ENCODE results near the gene SLC6A13.

DNA sequence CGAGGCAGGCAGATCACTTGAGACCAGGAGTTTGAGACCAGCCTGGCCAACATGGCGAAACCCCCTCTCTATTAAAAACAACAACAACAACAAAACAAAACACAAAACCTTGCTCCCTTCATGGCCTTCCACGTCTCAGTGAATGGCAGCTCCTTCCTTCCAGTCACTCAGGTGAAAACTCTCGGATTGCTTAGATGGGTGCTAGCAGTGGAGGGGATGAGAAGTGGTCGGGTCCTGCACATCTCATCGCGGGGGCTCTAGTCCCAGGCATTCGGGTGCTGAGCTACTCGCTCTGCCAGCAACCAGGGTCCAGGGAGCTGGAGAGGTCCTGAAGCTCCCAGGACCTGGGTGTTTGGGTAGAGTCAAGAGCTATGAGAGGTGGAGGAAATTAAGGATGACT lies 7.7 kb downstream of the SLC6A13 start:
- TF ChIP-seq, protein P1, sequence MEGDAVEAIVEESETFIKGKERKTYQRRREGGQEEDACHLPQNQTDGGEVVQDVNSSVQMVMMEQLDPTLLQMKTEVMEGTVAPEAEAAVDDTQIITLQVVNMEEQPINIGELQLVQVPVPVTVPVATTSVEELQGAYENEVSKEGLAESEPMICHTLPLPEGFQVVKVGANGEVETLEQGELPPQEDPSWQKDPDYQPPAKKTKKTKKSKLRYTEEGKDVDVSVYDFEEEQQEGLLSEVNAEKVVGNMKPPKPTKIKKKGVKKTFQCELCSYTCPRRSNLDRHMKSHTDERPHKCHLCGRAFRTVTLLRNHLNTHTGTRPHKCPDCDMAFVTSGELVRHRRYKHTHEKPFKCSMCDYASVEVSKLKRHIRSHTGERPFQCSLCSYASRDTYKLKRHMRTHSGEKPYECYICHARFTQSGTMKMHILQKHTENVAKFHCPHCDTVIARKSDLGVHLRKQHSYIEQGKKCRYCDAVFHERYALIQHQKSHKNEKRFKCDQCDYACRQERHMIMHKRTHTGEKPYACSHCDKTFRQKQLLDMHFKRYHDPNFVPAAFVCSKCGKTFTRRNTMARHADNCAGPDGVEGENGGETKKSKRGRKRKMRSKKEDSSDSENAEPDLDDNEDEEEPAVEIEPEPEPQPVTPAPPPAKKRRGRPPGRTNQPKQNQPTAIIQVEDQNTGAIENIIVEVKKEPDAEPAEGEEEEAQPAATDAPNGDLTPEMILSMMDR (conservative IDR thresholded peaks at IDR 0.05): no peak
- TF ChIP-seq EZH2 (IDR thresholded peaks at IDR 0.05; ENCODE audit: low read depth): no peak

Measured in PC-9 (cell line).